GM12872 (cell line): ENCODE results near the gene TOX3.

Experiments used
- TF ChIP-seq, protein P1 (sequence below): IDR thresholded peaks from 3 replicates; pipeline ENCODE4 v1.5.1; 2011; ENCODE audit warnings: low read depth, mild to moderate bottlenecking, low read length, moderate library complexity; ENCODE audit not compliant: insufficient read depth

TOX3 gene

DNA sequence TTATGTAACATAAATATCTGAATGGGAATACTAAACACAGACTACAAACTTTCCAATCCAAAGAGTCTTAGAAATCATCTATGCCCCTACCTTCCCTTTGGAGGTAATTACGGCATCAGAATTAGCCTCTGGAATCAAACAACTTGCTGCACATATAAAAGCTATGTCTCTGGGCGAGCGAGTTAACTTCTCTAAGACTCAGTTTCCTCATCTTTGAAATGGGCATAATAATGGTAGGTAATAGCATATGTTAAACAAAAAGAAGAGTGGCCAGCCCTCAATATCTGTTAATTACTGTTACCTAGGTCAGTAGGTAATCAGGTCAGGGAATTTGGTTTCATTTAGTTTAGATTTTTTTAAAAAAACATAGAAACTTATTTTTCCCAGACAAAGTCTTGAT is 153.5 kb downstream of the TOX3 start:
- TF ChIP-seq, protein P1, sequence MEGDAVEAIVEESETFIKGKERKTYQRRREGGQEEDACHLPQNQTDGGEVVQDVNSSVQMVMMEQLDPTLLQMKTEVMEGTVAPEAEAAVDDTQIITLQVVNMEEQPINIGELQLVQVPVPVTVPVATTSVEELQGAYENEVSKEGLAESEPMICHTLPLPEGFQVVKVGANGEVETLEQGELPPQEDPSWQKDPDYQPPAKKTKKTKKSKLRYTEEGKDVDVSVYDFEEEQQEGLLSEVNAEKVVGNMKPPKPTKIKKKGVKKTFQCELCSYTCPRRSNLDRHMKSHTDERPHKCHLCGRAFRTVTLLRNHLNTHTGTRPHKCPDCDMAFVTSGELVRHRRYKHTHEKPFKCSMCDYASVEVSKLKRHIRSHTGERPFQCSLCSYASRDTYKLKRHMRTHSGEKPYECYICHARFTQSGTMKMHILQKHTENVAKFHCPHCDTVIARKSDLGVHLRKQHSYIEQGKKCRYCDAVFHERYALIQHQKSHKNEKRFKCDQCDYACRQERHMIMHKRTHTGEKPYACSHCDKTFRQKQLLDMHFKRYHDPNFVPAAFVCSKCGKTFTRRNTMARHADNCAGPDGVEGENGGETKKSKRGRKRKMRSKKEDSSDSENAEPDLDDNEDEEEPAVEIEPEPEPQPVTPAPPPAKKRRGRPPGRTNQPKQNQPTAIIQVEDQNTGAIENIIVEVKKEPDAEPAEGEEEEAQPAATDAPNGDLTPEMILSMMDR: no peak

DNA sequence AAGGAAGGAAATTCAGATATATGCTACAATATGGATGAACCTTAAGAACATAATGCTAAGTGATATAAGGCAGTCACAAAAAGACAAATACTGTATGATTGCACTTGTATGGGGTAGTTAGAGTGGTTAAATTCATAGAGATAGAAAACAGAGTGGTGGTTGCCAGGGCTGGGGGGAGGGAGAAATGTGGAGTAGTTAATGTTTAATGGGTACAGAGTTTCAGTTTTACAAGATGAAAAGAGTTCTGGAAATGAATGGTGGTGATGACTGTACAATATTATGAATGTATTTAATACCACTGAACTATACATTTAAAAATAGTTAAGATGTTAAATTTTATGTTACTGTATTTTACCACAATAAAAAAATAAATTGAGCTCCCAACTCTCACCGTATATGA is 157.9 kb downstream of the TOX3 start:
- TF ChIP-seq, protein P1: no peak
